Common myeloid progenitor, CD34-positive (primary cell): Measurements from ENCODE around the gene KCNIP4.

Experiments used
- CTCF ChIA-PET: fragments of 350-600 bp; sonication (Branson Sonifier 250); formaldehyde crosslinking; loops from one replicate; lab custom pipeline; 2021; ENCODE audit warnings: antibody characterized with exemption; lab: Charles Lee
- POLR2A ChIA-PET: fragments of 350-600 bp; sonication (Branson Sonifier 250); formaldehyde crosslinking; loops from one replicate; lab custom pipeline; 2021; ENCODE audit warnings: antibody characterized with exemption; lab: Charles Lee
- DNase-seq, 3 donors: peaks; one replicate each; pipeline versions ENCODE4 v3.0.0 to v3.0.0-alpha.2; 2013
- H3K27ac ChIP-seq, 2 experiments: 1 replicate in 1 of 2; 2 replicates in 1 of 2; pipeline ENCODE4 v1.7.0; 2013; ENCODE audit warnings: inconsistent platforms in 2 of 2, low read length in 2 of 2, mild to moderate bottlenecking in 2 of 2, low read depth in 1 of 2, moderate library complexity in 1 of 2; ENCODE audit not compliant: severe bottlenecking in 2 of 2, insufficient read depth in 1 of 2, poor library complexity in 1 of 2
- H3K27me3 ChIP-seq, 5 experiments: replicated peaks in 2 of 5; 1 replicate in 3 of 5; 2 replicates in 2 of 5; pipeline versions ENCODE4 v1.6.1 to v1.7.0; 2013; ENCODE audit warnings: low read length in 4 of 5, mild to moderate bottlenecking in 2 of 5, moderate library complexity in 2 of 5, inconsistent platforms in 1 of 5; ENCODE audit not compliant: insufficient read depth in 5 of 5, control insufficient read depth in 4 of 5
- H3K36me3 ChIP-seq, 4 experiments: 1 replicate in 2 of 4; 2 replicates in 2 of 4; pipeline versions ENCODE4 v1.6.1 to v1.7.0; 2013; ENCODE audit warnings: low read length in 3 of 4, control low read depth in 1 of 4, mild to moderate bottlenecking in 1 of 4; ENCODE audit not compliant: control insufficient read depth in 4 of 4, insufficient read depth in 4 of 4
- H3K4me1 ChIP-seq, 4 experiments: 1 replicate in 3 of 4; 2 replicates in 1 of 4; pipeline versions ENCODE4 v1.6.1 to v1.7.1; 2013; ENCODE audit warnings: low read length in 3 of 4, mild to moderate bottlenecking in 3 of 4, control low read depth in 1 of 4, inconsistent platforms in 1 of 4, moderate library complexity in 1 of 4; ENCODE audit not compliant: control insufficient read depth in 4 of 4, insufficient read depth in 4 of 4; ENCODE audit errors: control extremely low read depth in 1 of 4
- H3K4me3 ChIP-seq, 7 experiments: 1 replicate in 4 of 7; 2 replicates in 3 of 7; pipeline versions ENCODE4 v1.5.1 to v1.7.0; 2013; ENCODE audit warnings: mild to moderate bottlenecking in 7 of 7, low read length in 6 of 7, moderate library complexity in 6 of 7, inconsistent platforms in 2 of 7, low read depth in 2 of 7, control low read depth in 1 of 7; ENCODE audit not compliant: insufficient read depth in 4 of 7, control insufficient read depth in 1 of 7; ENCODE audit errors: extremely low read depth in 1 of 7
- H3K9me3 ChIP-seq, 5 experiments: 1 replicate in 4 of 5; 2 replicates in 1 of 5; pipeline versions ENCODE4 v1.6.1 to v1.7.1; 2013; ENCODE audit warnings: low read length in 4 of 5, mild to moderate bottlenecking in 2 of 5, inconsistent platforms in 1 of 5, low read depth in 1 of 5, moderate library complexity in 1 of 5; ENCODE audit not compliant: control insufficient read depth in 4 of 5, insufficient read depth in 2 of 5; ENCODE audit errors: control extremely low read depth in 1 of 5
- WGBS: methylation state at CpG from one replicate; pipeline ENCODE4 v1.1.5; 2013; ENCODE audit not compliant: insufficient coverage; 5-methylcytosine and 5-hydroxymethylcytosine counted together

The KCNIP4 gene

DNA sequence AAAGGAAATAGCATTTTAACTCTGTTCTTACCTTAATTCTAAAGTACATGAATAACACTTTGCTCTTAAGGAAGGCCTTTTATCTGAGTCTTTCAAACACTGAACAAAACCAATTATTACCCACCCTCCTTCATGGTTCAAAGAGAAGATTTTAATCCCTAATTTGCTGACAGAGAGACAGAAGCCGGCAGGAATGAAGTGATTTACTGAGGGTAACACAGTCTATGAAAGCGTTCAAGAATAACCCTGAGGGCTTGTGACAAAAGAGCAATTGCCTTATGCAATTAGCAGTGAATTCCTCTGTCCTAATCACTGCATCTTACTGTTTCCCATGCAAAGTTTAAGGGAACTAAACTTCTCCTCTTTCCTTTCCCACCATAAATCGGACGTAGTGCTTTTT, 1104.3 kb downstream of the KCNIP4 start:
- H3K27me3 ChIP-seq = no peaks in the 10 kb centered on the region
- no peak for DNase-seq
- no peak overlapping the region for H3K27ac ChIP-seq
- no peaks in the 10 kb centered on the region for H3K4me1 ChIP-seq
- CTCF ChIA-PET = no interaction called here
- no peaks in the 10 kb centered on the region for H3K9me3 ChIP-seq
- H3K4me3 ChIP-seq = no peak overlapping the region
- 50% methylated on average over 2 of the region's 4 CpGs for WGBS
- POLR2A ChIA-PET = no interaction called here
- no peaks in the 10 kb centered on the region for H3K36me3 ChIP-seq

DNA sequence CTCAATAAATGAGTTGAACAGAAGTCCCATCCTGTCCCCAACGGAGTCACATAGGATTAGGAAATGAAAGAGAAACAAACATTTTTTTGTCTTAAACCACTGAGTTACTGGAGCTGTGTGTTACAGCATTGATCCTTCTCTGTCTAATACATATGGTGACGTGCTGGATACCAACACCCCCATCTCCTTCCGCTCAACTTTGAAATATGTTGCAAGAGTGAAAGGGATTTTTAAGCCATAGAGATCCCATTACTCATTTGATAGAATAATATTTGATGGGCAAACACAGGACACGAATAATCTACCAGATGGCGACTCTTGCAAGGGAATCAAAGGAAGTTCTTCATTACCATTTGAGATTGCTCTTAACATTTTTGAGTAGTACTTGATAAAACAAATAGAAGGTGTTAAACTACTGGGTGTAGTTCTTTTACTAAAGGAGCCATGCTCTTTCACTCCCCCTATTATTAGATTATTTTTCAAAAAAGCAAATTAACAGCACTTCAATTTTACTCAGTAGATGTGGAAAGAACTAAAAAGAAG, 1107.9 kb downstream of the KCNIP4 start:
- no peaks in the 10 kb centered on the region for H3K9me3 ChIP-seq
- CTCF ChIA-PET = no interaction called here
- no peak overlapping the region for H3K4me3 ChIP-seq
- no peak for DNase-seq
- no peaks in the 10 kb centered on the region for H3K27me3 ChIP-seq
- H3K4me1 ChIP-seq = no peaks in the 10 kb centered on the region
- no peak overlapping the region for H3K27ac ChIP-seq
- POLR2A ChIA-PET = no interaction called here
- H3K36me3 ChIP-seq = no peaks in the 10 kb centered on the region
- 89% methylated on average over 2 of the region's 5 CpGs for WGBS

DNA sequence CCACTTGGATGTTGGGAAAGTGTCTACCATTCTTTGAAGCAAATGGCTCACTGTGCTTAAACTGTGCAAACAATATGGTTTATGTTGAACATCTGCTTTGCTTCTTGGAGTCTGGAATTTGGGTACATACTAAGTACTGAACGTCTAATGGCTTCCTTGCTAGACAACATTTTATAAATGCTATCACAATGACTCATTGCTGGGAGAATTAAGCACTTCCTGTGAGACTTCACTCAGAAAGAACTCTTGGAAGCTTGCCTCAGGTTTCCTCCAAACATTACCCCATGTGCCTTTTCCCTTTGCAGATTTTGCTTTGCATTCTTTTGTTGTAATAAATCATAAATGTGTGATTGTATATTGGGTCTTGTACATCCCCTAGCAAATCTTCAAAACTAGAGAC, 1108.6 kb downstream of the KCNIP4 start:
- Histone ChIP-seq H3K4me1 (no peaks in the 10 kb centered on the region), H3K27me3 (no peaks in the 10 kb centered on the region), H3K27ac (no peak overlapping the region), H3K4me3 (no peak overlapping the region), H3K9me3 (no peaks in the 10 kb centered on the region), H3K36me3 (no peaks in the 10 kb centered on the region)
- POLR2A ChIA-PET = no interaction called here
- WGBS = no CpG with 5 or more reads among the region's 1 CpG
- no peak for DNase-seq
- CTCF ChIA-PET = no interaction called here

DNA sequence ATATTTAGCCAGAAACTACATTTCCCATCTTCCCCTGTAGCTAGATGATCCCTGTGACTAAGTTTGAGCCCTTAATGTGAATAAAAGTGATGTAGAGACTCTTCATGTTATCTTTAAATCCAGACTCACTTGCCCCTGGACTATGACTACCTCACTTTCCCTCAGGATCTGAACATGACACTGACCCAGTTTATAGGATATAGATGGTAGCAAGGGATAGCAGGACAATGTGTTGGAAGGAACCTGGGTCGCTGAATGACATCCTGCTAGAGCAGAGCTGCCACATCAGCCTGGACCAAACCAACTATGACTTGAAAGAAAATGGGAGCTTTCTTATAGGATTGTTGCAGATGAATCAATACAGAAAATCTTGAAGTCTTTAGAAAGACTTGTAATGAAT, 1110.1 kb downstream of the KCNIP4 start:
- H3K27ac ChIP-seq = no peak overlapping the region
- H3K36me3 ChIP-seq = no peaks in the 10 kb centered on the region
- WGBS = 60% methylated on average over 1 of the region's 1 CpG
- H3K27me3 ChIP-seq = no peaks in the 10 kb centered on the region
- CTCF ChIA-PET = no interaction called here
- no peak for DNase-seq
- no peaks in the 10 kb centered on the region for H3K4me1 ChIP-seq
- no peaks in the 10 kb centered on the region for H3K9me3 ChIP-seq
- no peak overlapping the region for H3K4me3 ChIP-seq
- POLR2A ChIA-PET = no interaction called here

DNA sequence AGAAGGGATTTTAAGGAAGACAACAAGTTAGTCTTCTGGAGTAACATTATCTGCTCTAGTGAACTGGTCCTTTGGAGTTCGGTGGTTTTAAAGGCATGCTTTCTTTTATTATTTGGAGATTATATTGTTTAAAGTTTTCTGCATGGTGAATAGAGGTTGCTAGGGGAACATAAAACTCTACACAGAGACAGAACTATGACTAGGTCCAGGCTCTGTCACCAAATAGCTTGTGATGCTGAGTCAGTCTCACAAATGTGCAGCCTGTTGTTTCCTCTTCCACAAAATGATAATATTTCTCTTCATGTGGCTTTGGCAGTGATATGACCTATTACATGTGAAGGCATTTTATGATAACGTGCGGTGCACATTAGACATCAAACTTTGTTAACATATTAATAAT, 1115.7 kb downstream of the KCNIP4 start:
- 88% methylated on average over 1 of the region's 3 CpGs for WGBS
- ChIA-PET POLR2A (no interaction called here), CTCF (no interaction called here)
- Histone ChIP-seq H3K27ac (no peak overlapping the region), H3K9me3 (no peaks in the 10 kb centered on the region), H3K4me1 (no peaks in the 10 kb centered on the region), H3K4me3 (no peak overlapping the region), H3K27me3 (no peaks in the 10 kb centered on the region), H3K36me3 (no peaks in the 10 kb centered on the region)
- DNase-seq = peak in 1 of 3 donors; percentile 5

DNA sequence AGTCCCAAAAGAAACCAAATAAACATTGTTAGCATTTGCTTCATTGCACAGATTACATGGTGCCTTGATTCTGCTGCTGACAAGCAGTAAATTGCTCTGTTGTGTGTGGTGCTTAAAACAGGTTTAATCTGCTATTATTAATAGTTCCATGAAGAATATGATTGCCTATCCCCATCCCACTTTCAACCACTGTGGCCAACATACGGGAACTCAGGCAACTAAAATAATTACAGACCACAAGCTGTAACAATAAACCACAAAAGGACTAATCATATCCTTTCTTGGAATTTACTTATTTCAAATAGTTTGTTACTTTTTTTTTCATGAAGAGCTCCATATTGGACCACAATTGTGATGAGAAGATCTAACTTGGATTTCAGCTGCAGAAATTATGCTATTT, 1116.8 kb downstream of the KCNIP4 start:
- H3K36me3 ChIP-seq = no peaks in the 10 kb centered on the region
- no peaks in the 10 kb centered on the region for H3K9me3 ChIP-seq
- ChIA-PET CTCF (no interaction called here), POLR2A (no interaction called here)
- H3K4me3 ChIP-seq = no peak overlapping the region
- no peak for DNase-seq
- H3K27ac ChIP-seq = no peak overlapping the region
- H3K27me3 ChIP-seq = no peaks in the 10 kb centered on the region
- H3K4me1 ChIP-seq = no peaks in the 10 kb centered on the region
- WGBS = no CpG with 5 or more reads among the region's 1 CpG

DNA sequence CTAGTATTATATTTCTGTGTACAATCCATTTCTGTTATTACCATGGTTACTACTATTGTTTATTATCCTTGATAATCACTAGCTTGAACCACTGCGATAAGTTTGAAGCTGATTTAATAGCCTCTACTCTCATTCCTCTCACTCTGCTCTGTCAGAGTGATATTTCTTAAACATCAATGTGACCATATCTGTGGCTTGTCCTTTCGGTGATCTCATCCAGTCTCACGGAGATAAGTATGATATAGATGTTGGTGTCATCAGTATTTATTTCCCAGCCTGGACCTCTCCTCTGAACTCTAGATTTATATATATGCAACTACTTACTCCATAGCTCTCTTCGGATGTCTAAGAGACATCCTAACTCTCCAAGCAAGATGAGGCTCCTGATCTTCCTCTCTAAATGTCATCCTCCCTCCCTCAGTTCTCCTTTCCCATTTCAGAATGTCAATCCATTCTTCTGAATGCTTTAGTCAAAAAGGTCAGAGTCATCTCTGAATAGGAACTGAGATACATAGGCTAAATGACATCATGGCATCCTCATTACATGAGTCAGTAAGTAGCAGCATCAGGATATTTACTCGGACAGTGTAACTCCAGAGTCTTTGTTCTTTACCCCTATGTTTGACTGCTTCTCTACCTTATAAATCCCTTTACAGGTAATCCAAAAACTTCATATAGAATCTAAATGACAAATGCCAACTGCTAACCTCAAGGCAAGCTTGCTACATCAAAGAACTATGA, 1118.8 kb downstream of the KCNIP4 start:
- CTCF ChIA-PET = no interaction called here
- H3K27me3 ChIP-seq = no peaks in the 10 kb centered on the region
- DNase-seq = no peak
- H3K36me3 ChIP-seq = no peaks in the 10 kb centered on the region
- no peak overlapping the region for H3K4me3 ChIP-seq
- H3K4me1 ChIP-seq = no peaks in the 10 kb centered on the region
- POLR2A ChIA-PET = no interaction called here
- WGBS = 63% methylated on average over 3 of the region's 5 CpGs
- no peaks in the 10 kb centered on the region for H3K9me3 ChIP-seq
- H3K27ac ChIP-seq = no peak overlapping the region
